Esophagus muscularis mucosa (tissue), 4 donors: ENCODE results near the gene UBAP2L. TPM values are rescaled to one million over a fixed set of nuclear protein-coding genes. Genes with fewer than 3 reads are reported as not detected.

Experiments used
- DNase-seq: peaks from one replicate; pipeline ENCODE4 v3.0.0-alpha.2; 2017; ENCODE audit errors: extremely low spot score
- H3K27ac ChIP-seq, 4 donors: fragments of 200-600 bp; sonication (generic); replicated peaks in 1 of 4; 1 replicate in 3 of 4; 2 replicates in 1 of 4; pipeline ENCODE4 v1.5.1; 2016 to 2019; ENCODE audit warnings: mild to moderate bottlenecking in 1 of 4
- H3K27me3 ChIP-seq, 4 donors: fragments of 200-600 bp; sonication (generic); one replicate each; pipeline versions ENCODE4 v1.5.1 to v1.6.0; 2016 to 2019
- H3K36me3 ChIP-seq, 4 donors: fragments of 200-600 bp; sonication (generic); one replicate each; pipeline ENCODE4 v1.5.1; 2016 to 2019
- H3K4me1 ChIP-seq, 4 donors: fragments of 200-600 bp; sonication (generic); one replicate each; pipeline ENCODE4 v1.5.1; 2016 to 2019
- H3K4me3 ChIP-seq, 4 donors: fragments of 200-600 bp; sonication (generic); 1 replicate in 2 of 4; 2 replicates in 2 of 4; pipeline ENCODE4 v1.5.1; 2016 to 2019; ENCODE audit warnings: mild to moderate bottlenecking in 4 of 4, moderate library complexity in 1 of 4
- H3K9me3 ChIP-seq, 4 donors: fragments of 200-600 bp; sonication (generic); 1 replicate in 3 of 4; 2 replicates in 1 of 4; pipeline ENCODE4 v1.5.1; 2016 to 2019
- EP300 ChIP-seq: sonication (generic); formaldehyde crosslinking; IDR thresholded peaks from one replicate; pipeline ENCODE4 v1.6.1; 2017; ENCODE audit warnings: antibody characterized with exemption
- POLR2A ChIP-seq: fragments of 450-650 bp; IDR thresholded peaks from one replicate; pipeline ENCODE4 v1.6.1; 2017; ENCODE audit warnings: antibody characterized with exemption, moderate library complexity, mild to moderate bottlenecking, low read depth
- POLR2AphosphoS5 ChIP-seq, 2 donors: sonication (generic); formaldehyde crosslinking; IDR thresholded peaks; one replicate each; pipeline ENCODE4 v1.6.1; 2017; ENCODE audit warnings: antibody characterized with exemption in 2 of 2
- WGBS: methylation state at CpG from one replicate; pipeline ENCODE4 v1.1.5; 2018; 5-methylcytosine and 5-hydroxymethylcytosine counted together
- intact Hi-C: fragments of 100-400 bp; cut with DNase I; formaldehyde crosslinking; loops from one replicate; pipeline ENCODE4 v1.15.1; 2023
- total RNA-seq, 4 donors: library from RNA; depleted of rRNA; stranded (reverse); fragments of >200 nt; gene quantifications; one replicate each; pipeline versions ENCODE4 v1.1.0 to v1.2.1, GENCODE V29; 2016
- TF ChIP-seq, protein P1 (sequence below), 3 experiments: fragments of 200-600 bp in 2 of 3; fragments of 450-650 bp in 1 of 3; sonication (generic) in 2 of 3; IDR thresholded peaks; one replicate each; pipeline ENCODE4 v1.5.1; 2017 to 2019; ENCODE audit warnings: antibody characterized with exemption in 3 of 3, mild to moderate bottlenecking in 2 of 3, moderate library complexity in 1 of 3

Gene UBAP2L
- total RNA-seq, 4 donors from 2014 or later: 53.6 to 79.7 (median 63.4) TPM

DNA sequence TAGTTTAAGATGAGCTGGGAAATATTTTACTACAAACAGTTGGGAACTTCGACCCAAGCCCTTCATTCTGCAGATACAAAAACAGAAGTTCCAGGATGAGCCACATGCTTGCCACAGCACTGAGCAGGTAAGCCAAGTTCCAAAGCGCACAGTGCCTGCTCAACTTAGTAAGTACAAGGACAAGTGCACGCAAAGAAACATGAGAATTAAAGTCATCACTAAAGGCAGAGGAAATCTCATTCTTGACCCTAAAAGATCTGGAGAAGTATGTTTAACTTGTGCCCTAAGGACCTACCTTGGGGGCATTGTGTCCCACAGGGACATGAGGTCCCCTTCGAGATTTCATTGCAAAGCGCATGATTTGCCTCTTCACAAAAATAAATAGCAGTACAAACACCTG is 1.2 kb upstream of the UBAP2L start:
- intact Hi-C loops: no loop called here
- H3K4me1 ChIP-seq: peaks cover 44 to 69% (median 57%) of the 10 kb centered on the region in 4 donors

DNA sequence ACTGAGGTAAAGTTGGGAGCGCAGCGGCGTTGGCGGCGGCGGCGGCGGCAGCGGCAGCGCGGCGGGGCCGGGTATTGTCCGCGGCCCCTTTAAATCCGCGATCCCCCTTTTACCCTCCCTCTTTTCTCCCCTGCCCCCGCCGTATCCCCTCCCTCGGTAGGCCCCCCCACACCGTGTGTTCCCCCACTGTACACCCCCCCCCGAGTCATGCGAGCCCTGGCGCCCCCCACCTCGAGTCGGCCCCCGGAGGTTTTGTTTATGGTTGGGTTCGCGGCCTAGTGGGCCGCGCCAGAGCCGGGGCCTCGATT is 169 bp downstream of the UBAP2L start:
- under 1% methylated on average over 20 of the region's 33 CpGs for WGBS
- Histone ChIP-seq H3K4me1 (peaks cover 44 to 83% (median 66%) of the 10 kb centered on the region in 4 donors), H3K27ac (peak overlapping the region; percentile 97 to 100 (median 98)), H3K36me3 (peaks cover 4 to 42% (median 25%) of the 10 kb centered on the region in 4 donors), H3K9me3 (no peaks in the 10 kb centered on the region), H3K27me3 (no peaks in the 10 kb centered on the region), H3K4me3 (peak overlapping the region; percentile 70 to 94 (median 90))
- peak; percentile 41 for TF ChIP-seq POLR2A
- TF ChIP-seq EP300: no peak
- TF ChIP-seq, protein P1, sequence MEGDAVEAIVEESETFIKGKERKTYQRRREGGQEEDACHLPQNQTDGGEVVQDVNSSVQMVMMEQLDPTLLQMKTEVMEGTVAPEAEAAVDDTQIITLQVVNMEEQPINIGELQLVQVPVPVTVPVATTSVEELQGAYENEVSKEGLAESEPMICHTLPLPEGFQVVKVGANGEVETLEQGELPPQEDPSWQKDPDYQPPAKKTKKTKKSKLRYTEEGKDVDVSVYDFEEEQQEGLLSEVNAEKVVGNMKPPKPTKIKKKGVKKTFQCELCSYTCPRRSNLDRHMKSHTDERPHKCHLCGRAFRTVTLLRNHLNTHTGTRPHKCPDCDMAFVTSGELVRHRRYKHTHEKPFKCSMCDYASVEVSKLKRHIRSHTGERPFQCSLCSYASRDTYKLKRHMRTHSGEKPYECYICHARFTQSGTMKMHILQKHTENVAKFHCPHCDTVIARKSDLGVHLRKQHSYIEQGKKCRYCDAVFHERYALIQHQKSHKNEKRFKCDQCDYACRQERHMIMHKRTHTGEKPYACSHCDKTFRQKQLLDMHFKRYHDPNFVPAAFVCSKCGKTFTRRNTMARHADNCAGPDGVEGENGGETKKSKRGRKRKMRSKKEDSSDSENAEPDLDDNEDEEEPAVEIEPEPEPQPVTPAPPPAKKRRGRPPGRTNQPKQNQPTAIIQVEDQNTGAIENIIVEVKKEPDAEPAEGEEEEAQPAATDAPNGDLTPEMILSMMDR (IDR thresholded peaks at IDR 0.05): no peak
- no peak for TF ChIP-seq POLR2AphosphoS5 (IDR thresholded peaks at IDR 0.05)
- DNase-seq: no peak
- intact Hi-C loops: loop anchor here (2.0 kb wide), 1 partner anchor 52 kb away; the partner anchor contains the start of gene HAX1

More for the DNA sequence above, 1.2 kb upstream of the UBAP2L start:
- Histone ChIP-seq H3K27me3 (no peaks in the 10 kb centered on the region), H3K9me3 (no peaks in the 10 kb centered on the region), H3K27ac (peak overlapping the region; percentile 97 to 100 (median 98)), H3K4me3 (peak overlapping the region; percentile 70 to 94 (median 90)), H3K36me3 (peaks cover 4 to 39% (median 21%) of the 10 kb centered on the region in 4 donors)
- DNase-seq: no peak
- no peak for TF ChIP-seq EP300
- TF ChIP-seq, protein P1 (IDR thresholded peaks at IDR 0.05): no peak
- TF ChIP-seq POLR2A: no peak
- WGBS: 22% methylated on average over 5 of the region's 5 CpGs

DNA sequence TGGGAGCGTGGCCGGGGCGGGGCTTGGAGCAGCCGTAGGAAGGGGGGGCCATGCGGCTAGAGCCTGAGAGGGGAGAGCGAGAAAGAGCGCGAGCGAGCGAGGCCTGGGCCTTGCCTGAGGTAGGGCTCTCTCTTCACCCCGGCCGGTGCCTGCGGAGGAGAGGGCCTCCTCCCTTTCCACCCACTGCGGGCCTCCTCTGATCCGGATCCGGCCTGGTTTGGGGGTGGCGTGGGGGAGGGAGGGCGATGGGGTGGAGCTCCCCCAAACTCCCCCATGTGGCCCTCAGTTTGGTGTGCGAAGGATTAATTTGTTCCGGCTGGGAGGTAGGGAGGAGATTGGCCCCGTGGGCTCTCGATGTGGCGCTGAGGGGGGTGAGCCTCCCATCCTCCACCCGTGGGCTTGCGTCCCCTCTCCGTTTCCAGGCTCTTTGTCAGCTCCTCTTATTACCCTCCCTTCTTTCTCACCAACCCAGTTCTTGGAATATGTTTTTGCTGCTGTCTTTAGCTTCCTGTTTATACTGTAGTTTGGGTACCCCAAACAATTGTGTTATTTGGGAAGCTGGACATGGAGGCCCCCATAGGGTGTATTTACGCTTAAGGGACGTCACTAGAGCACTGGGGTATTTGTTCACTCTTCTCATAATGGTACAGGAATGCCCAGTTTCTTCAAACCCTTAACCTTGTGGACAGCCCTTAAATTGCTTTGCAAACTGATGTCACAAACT is 685 bp downstream of the UBAP2L start:
- TF ChIP-seq EP300: no peak
- no peak for TF ChIP-seq POLR2AphosphoS5 (IDR thresholded peaks at IDR 0.05)
- TF ChIP-seq POLR2A: no peak
- TF ChIP-seq, protein P1 (IDR thresholded peaks at IDR 0.05): no peak
- no peaks in the 10 kb centered on the region for H3K9me3 ChIP-seq
- intact Hi-C loops: loop anchor here (2.0 kb wide), 1 partner anchor 51 kb away; the partner anchor contains the start of gene HAX1
- peaks cover 3 to 42% (median 26%) of the 10 kb centered on the region in 4 donors for H3K36me3 ChIP-seq
- H3K4me1 ChIP-seq: peaks cover 44 to 79% (median 66%) of the 10 kb centered on the region in 4 donors
- under 1% methylated on average over 26 of the region's 28 CpGs for WGBS
- peak overlapping the region; percentile 97 to 100 (median 98) for H3K27ac ChIP-seq
- H3K4me3 ChIP-seq: peak overlapping the region; percentile 70 to 94 (median 90)
- H3K27me3 ChIP-seq: no peaks in the 10 kb centered on the region
- peak; percentile 93 for DNase-seq

DNA sequence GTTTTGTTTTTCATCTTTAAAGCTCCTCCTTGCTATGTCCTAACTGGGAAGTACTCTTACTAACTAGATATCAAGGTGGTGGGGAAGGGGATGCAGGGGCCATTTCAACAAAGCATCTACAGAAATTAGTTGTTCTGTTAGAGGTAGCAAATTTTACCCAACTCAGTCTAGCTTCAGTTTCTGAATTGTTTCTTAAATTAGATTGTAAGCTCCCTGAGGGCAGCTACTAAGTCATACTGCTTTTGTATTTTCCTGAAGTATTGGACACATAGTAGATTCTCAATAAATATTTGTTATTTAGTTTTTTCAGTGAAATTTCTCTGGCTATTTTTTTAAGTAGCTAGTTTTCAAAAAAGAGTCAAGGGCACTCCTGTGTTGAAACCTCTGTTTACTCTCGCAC is 1.8 kb downstream of the UBAP2L start:
- Histone ChIP-seq H3K4me1 (peaks cover 44 to 69% (median 61%) of the 10 kb centered on the region in 4 donors), H3K27ac (peak overlapping the region; percentile 97 to 100 (median 98)), H3K9me3 (no peaks in the 10 kb centered on the region), H3K27me3 (no peaks in the 10 kb centered on the region), H3K36me3 (peaks cover 9 to 42% (median 28%) of the 10 kb centered on the region in 4 donors), H3K4me3 (peak overlapping the region in 2 of 4 donors; percentile 86 to 93)
- DNase-seq: no peak
- WGBS: 97% methylated on average over 1 of the region's 1 CpG
- TF ChIP-seq EP300 (no peak), POLR2A (no peak), POLR2AphosphoS5 (IDR thresholded peaks at IDR 0.05) (no peak)
- TF ChIP-seq, protein P1 (IDR thresholded peaks at IDR 0.05): no peak
- intact Hi-C loops: no loop called here
